GM21528 (cell line): ENCODE data around the gene PRSS21.

ENCODE experiments used
- ATAC-seq: cut with Tn5 transposase; IDR thresholded peaks from one replicate; pipeline ENCODE4 v1.9.1; 2021; ENCODE audit warnings: mild to moderate bottlenecking, moderate library complexity; ENCODE audit not compliant: unreplicated experiment, low FRiP score

Gene PRSS21

DNA sequence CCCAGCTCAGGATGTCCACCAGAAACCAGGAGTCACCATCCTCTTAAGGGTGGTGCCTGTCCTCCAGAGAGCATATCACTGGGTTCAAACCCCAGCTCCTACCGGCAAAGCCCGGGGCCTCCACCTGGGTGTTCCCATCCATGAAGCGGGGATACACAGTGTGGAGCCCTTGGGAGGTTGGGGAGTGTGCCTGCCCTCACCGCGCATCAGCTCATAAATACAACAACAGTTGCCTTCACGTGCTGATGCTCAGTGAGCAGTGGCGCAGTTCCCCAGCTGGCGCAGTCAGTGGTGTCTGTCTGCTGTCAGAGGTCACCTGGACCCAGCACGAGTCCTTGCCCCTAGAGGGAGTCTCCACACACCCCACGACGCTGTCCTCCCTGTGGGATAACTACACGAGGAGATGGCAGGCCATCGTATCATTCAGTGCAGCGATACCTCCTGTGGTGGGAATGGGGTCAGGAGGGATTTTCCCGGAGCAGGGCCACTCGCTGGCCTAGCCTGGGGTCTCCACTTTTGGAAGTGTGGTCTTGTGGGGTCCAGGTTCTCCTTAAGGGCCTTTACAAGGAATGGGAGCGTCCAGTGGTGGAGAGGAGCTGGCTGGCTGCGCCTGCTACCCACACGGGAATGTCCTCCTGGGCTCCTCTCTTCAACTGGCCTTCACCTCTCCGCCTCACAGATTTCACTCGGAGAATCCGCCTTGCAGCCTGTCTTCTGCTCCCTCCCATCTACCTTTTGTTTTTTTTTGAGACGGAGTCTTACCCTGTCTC, 37.7 kb upstream of the PRSS21 start:
- no peak for ATAC-seq

DNA sequence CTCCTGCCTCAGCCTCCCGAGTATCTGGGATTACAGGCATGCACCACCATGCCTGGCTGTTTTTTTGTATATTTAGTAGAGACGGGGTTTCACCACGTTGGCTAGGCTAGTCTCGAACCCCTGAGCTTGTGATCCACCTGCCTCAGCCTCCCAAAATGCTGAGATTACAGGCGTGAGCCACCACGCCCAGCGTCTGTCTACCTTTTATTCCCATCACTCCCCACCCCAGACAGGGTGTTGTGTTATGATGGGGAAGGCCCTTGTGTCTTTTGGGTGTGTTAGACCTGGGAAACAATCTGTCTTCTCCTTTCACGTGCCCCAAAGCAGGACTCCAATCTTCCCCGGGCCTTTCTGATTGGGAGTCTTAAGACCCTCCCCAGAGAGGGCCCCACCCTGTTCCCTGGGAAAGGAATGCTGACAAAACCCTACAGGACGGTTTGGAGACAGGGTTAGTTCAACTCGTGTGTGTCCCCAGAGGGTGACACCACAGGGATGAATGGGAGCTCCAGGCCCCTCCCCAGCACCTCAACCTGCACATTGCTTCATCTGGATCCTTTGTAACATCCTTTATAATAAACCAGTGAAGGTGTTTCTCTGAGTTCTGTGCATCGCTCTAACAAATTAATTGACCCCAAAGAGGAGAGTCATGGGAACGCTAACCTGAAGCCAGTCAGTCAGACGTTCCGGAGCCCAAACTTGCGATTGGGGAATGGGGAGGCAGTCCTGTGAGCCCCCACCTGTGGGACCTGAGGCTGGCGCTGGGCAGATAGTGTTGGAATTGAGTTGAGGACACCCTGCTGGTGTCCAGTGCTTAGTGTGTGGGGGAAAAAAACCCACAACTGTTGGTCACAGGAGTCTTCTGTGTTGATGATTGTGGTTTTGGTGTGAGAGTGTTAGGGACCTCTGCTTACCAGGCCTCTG, 36.8 kb upstream of the PRSS21 start:
- ATAC-seq: no peak

DNA sequence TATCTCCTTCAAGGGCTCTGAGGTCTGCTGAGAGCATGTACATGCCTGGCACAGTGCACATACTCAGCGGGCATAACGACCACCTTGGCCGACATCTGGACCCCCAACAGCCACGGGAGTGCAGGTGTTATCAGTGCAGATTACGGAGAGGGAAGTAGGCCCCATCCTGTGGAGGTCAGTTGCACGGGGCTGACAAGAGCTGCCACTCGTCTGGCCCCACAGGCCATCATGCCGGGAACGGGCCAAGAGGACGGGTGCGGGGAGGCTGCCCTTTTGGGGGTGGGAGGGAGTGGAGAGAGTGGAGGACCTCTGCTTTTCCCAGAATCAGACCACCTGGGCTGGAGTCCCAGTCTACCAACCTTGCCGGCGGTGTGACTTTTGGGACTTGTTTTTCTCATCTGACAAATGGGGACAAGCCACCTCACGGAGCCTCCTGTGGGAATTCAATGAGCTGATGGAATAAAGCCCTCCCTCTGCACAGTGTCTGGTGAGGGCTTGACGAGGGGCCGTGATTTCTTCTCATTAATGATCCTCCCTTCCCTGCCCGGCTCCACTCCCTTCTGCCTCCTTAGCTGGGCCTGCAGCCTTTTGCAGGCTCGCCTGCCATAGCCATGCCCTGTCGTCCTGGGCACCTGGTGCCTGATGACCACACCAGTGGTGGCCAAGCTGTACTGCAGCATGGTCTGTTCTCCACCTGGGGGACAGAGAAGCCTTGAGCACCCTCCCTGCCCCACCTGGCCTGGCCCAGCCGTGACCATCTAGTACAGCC, 34.3 kb upstream of the PRSS21 start:
- no peak for ATAC-seq

GRCh38 chr16:2783581-2784357, 33.3 kb upstream of the PRSS21 start:
- ATAC-seq: no peak

DNA sequence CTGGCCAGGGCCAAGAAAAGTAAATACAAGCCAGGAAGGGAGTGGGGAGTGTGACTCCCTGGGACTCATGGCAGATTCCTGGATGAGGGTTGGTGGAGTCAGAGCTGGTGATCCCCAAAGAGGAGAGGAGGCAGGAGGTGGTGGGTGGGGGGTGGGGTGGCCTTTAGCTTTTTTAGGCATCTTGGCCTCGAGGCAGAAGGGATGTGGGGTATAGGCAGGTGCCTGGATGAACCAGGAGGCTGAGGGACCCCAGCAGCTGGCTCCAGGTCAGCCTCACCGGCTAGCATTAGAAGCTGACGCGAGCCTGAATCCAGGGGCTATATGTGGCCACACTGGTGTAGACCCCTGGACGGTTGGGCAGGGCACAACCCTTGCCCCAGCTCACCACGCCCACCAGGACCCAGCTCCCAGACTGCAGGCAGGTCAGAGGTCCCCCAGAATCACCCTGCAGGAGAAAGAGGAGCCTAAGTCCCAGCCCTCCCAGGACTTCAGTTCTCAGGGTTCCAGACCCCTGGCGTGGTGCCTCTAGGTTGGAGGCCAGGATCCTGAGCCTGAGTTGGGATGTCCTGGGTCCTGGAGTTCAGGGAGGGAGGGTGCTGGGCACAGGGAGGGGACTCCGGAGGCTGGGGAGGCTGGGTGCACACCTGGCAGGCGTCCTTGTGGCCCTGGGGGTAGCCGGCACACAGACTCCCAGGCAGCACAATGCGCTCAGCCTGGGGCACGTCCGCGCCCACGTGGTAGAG, 32.5 kb upstream of the PRSS21 start:
- ATAC-seq: no peak

GRCh38 chr16:2785101-2785991, 31.7 kb upstream of the PRSS21 start:
- no peak for ATAC-seq

DNA sequence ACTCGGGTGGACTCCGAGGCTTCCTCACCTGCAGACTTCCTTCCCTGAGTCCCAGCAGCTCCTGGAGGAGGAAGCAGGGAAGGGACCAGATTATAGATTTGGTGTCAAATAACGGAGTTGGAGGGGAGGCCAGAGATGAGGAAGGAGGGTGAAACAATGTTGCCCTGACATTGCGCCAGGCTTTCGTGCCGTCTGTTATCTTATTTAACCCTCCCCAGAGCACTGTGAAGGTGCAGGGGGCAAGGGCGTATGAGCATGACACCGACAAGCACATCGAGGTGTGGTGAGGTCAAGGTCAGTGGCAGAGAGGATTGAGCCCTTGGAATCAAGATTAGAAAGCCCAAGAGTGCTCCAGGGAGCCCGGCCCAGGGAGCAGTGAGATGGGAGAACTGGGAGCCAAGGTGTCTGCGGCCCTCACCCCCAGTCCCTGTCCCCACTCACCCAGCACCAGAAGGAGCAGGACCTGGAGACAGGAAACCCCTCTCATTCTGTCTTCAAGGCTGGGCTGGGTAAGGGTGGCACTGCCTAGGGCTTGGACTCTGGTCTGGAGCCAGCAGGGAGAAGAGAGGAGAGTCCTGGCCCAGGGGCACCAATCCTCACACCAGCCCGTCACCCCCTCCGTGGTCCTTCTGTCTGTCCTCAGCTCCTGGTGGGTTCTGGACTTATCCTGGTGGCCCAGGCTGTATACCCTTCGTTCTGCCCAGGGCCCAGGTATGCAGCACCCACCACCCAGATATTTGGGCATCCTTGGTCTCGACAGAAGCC, 30.8 kb upstream of the PRSS21 start:
- no peak for ATAC-seq

- ATAC-seq: no peak
Observed at GRCh38 chr16:2786826-2787151, 30.2 kb upstream of the PRSS21 start.

DNA sequence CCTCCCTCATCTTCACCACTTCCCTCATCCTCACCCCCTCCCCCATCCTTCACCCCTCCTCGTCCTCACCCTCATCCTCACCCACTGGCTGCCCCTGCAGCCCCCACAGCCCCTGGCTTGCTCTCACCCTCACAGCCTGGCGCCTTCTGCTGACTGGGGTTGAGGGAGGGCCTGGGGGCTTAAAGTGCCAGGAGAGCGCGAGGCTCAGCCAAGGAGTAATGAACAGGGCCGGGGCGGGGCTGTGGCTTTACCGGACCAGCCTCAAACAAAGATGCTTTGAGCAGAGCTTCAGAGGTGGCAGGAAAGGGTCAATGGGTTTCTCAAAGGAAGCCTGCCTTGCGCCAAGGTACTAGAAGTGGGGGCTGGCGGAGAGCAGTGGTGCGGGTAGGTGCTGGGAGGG, 29.6 kb upstream of the PRSS21 start, which contains the start of gene PRSS33:
Gene PRSS33 (minus strand): TSS at position 155 of the 400 bp plus-strand sequence. CDS start 1,013 bp downstream, outside the sequence.
- no peak for ATAC-seq

GRCh38 chr16:2787961-2788360, 29.1 kb upstream of the PRSS21 start:
- no peak for ATAC-seq

DNA sequence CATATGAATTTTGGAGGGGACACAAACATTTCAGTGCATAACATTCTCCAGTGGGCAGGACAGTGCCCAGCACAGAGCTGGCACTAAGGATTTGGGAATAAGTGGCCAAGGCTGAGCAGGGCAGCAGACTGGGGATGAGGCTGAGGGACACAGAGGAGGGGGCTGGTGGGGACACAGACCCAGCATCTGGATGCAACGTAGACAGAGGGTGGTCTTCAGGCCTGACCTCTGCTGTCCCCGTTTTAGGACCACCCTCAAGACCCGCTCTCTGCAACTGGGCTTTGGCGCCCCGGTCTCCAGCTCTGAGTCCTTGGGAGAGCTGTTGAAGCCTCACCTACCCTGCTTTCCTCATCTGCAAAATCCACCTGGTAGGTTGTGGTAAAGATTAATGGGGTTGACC, 26.4 kb upstream of the PRSS21 start:
- no peak for ATAC-seq

- no peak for ATAC-seq
Observed at GRCh38 chr16:2791174-2791573, 25.9 kb upstream of the PRSS21 start.

GRCh38 chr16:2792940-2793339, 24.1 kb upstream of the PRSS21 start:
- no peak for ATAC-seq

GRCh38 chr16:2795395-2796143, 21.5 kb upstream of the PRSS21 start:
- ATAC-seq: no peak

GRCh38 chr16:2798723-2799204, 18.3 kb upstream of the PRSS21 start:
- ATAC-seq: no peak

DNA sequence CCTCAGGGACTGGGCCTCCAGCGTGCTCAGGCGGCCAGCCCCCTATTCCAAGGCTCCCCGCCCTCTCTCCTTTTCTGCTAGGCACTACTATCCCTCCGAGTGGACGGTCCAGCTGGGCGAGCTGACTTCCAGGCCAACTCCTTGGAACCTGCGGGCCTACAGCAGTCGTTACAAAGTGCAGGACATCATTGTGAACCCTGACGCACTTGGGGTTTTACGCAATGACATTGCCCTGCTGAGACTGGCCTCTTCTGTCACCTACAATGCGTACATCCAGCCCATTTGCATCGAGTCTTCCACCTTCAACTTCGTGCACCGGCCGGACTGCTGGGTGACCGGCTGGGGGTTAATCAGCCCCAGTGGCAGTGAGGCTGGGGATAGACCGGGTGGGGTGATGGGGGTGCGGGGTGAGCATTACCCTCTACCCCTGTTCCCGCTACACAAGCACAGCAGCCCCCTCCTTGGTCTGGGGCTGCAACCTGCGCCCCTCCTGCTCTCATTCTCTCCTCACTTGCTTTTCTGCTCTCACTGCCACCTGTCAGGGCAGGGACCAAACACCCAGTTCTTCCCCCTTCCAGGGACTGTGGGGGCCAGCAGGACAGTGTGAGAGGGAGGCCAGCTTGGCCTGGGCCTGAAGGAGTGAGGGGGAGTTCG, 17.7 kb upstream of the PRSS21 start:
- no peak for ATAC-seq
